Lung (tissue), 12 donors: ENCODE data around the gene VRK3. TPM values are rescaled to one million over a fixed set of nuclear protein-coding genes. Genes with fewer than 3 reads are reported as not detected.
"Not testable (repeated sequence)": the region's sequence is repeated elsewhere in the genome, so short reads cannot be mapped to it uniquely, and the experiment has no call there.

Experiments used
- ATAC-seq: fragments of 200-7000 bp; cut with Tn5 transposase; one replicate; pipeline ENCODE4 v1.9.1; 2020; ENCODE audit warnings: moderate number of reproducible peaks; ENCODE audit not compliant: insufficient read depth, low FRiP score
- DNase-seq, 3 donors: peaks; one replicate each; pipeline ENCODE4 v3.0.0-alpha.2; 2013 to 2017
- H3K27ac ChIP-seq, 2 donors: one replicate each; pipeline ENCODE4 v1.5.1; 2013; ENCODE audit warnings: mild to moderate bottlenecking in 2 of 2, moderate library complexity in 2 of 2, control low read depth in 1 of 2, inconsistent platforms in 1 of 2, low read depth in 1 of 2, low read length in 1 of 2
- H3K27me3 ChIP-seq, 3 donors: one replicate each; pipeline ENCODE4 v1.5.1; 2013; ENCODE audit warnings: low read length in 2 of 3; ENCODE audit not compliant: control insufficient read depth in 3 of 3, insufficient read depth in 3 of 3
- H3K36me3 ChIP-seq, 4 donors: one replicate each; pipeline ENCODE4 v1.5.1; 2013; ENCODE audit warnings: low read length in 4 of 4, mild to moderate bottlenecking in 1 of 4, moderate library complexity in 1 of 4; ENCODE audit not compliant: control insufficient read depth in 4 of 4, insufficient read depth in 4 of 4
- H3K4me1 ChIP-seq, 5 donors: one replicate each; pipeline ENCODE4 v1.5.1; 2013; ENCODE audit warnings: low read length in 5 of 5, mild to moderate bottlenecking in 2 of 5, moderate library complexity in 1 of 5; ENCODE audit not compliant: control insufficient read depth in 5 of 5, insufficient read depth in 5 of 5
- H3K4me3 ChIP-seq: one replicate; pipeline ENCODE4 v1.5.1; 2013; ENCODE audit warnings: mild to moderate bottlenecking, control low read depth, moderate library complexity
- H3K9ac ChIP-seq, 2 donors: one replicate each; pipeline ENCODE4 v1.5.1; 2013; ENCODE audit warnings: low read length in 2 of 2, control low read depth in 1 of 2; ENCODE audit not compliant: insufficient read depth in 1 of 2
- H3K9me3 ChIP-seq, 4 donors: one replicate each; pipeline ENCODE4 v1.5.1; 2013; ENCODE audit warnings: low read length in 3 of 4, mild to moderate bottlenecking in 1 of 4, moderate library complexity in 1 of 4; ENCODE audit not compliant: control insufficient read depth in 4 of 4, insufficient read depth in 3 of 4
- CTCF ChIP-seq: IDR thresholded peaks from 2 replicates; pipeline ENCODE4 v1.5.1; 2012; ENCODE audit warnings: mild to moderate bottlenecking; ENCODE audit errors: control extremely low read depth, extremely low read depth
- WGBS, 2 donors: extraction: QIAGEN DNeasy Blood & Tissue Kit; methylation state at CpG; one replicate each; pipeline ENCODE4 v1.1.7; 2013; 5-methylcytosine and 5-hydroxymethylcytosine counted together
- polyA plus RNA-seq, 2 donors: library from polyadenylated mRNA; stranded (reverse); fragments of 200-250 nt; gene quantifications; one replicate each; pipeline ENCODE4 v1.2.1, GENCODE V29; 2013
- total RNA-seq, 2 donors: library from RNA; depleted of rRNA in 1 of 2; stranded (reverse); fragments of >200 nt in 1 of 2; gene quantifications; one replicate each; pipeline ENCODE4 v1.2.1, GENCODE V29; 2014 to 2021
- donor health status: control.
- donor health status: control.
- donor health status: Bipolar disorder and iron deficiency.
- donor health status: healthy.
- donor health status: DM: yes; HTN: yes; CAD: no.

VRK3 gene
- total and polyA plus RNA-seq, 4 donors, result 15.7 to 48.0 (median 34.4) TPM

- Histone ChIP-seq H3K9ac (no peak overlapping the region), H3K27ac (no peak overlapping the region), H3K36me3 (no peaks in the 10 kb centered on the region), H3K4me1 (no peaks in the 10 kb centered on the region), H3K4me3 (no peak overlapping the region), H3K9me3 (peaks cover 0 to 28% (median 15%) of the 10 kb centered on the region in 4 donors), H3K27me3 (no peaks in the 10 kb centered on the region)
- WGBS, 2 donors, result 87 to 89% methylated on average over 2 of the region's 2 CpGs
- no peak for TF ChIP-seq CTCF
- ATAC-seq (no peak), DNase-seq (no peak)
Observed at GRCh38 chr19:50058425-50058824, 33.3 kb upstream of the VRK3 start.

- Histone ChIP-seq H3K36me3 (no peaks in the 10 kb centered on the region), H3K27ac (no peak overlapping the region), H3K9me3 (peaks cover 0 to 7% (median under 1%) of the 10 kb centered on the region in 4 donors), H3K4me3 (no peak overlapping the region), H3K4me1 (peaks cover 0 to 11% (median 4%) of the 10 kb centered on the region in 5 donors), H3K27me3 (no peaks in the 10 kb centered on the region), H3K9ac (no peak overlapping the region)
- no peak for ATAC-seq
- TF ChIP-seq CTCF, result no peak
- no peak for DNase-seq
- WGBS, 2 donors, result 48 to 70% methylated on average over 4 of the region's 4 CpGs
Observed at GRCh38 chr19:50053119-50053518, 27.9 kb upstream of the VRK3 start.

GRCh38 chr19:50051964-50052363, 26.8 kb upstream of the VRK3 start:
- Histone ChIP-seq H3K9ac (no peak overlapping the region), H3K27ac (no peak overlapping the region), H3K27me3 (no peaks in the 10 kb centered on the region), H3K4me3 (no peak overlapping the region), H3K9me3 (peaks cover 0 to 11% (median 0%) of the 10 kb centered on the region in 4 donors), H3K36me3 (peaks cover 0 to 3% (median under 1%) of the 10 kb centered on the region in 4 donors), H3K4me1 (peaks cover 0 to 22% (median 4%) of the 10 kb centered on the region in 5 donors)
- 65 to 81% methylated on average over 8 of the region's 8 CpGs for WGBS, 2 donors
- DNase-seq (no peak), ATAC-seq (no peak)
- no peak for TF ChIP-seq CTCF

GRCh38 chr19:50051228-50051895, 26.2 kb upstream of the VRK3 start:
- H3K9ac ChIP-seq, result peak overlapping the region; percentile 39 to 40
- not testable (repeated sequence) for H3K27ac ChIP-seq, DNase-seq, H3K36me3 ChIP-seq, H3K27me3 ChIP-seq, ATAC-seq
- H3K9me3 ChIP-seq, result peaks cover 0 to 17% (median 6%) of the 10 kb centered on the region in 4 donors
- WGBS, 2 donors, result 42 to 49% methylated on average over 16 of the region's 16 CpGs
- peaks cover 0 to 22% (median 4%) of the 10 kb centered on the region in 5 donors for H3K4me1 ChIP-seq
- peak overlapping the region; percentile 1 for H3K4me3 ChIP-seq
